ENCODE results near the gene FUT3.

- no peak for TF ChIP-seq USF2 (IDR thresholded peaks at IDR 0.05; ENCODE audit: low read depth, low read length)
- TF ChIP-seq CTCF (conservative IDR thresholded peaks at IDR 0.05; ENCODE audit: low read depth, low read length), result no peak
- no peak for TF ChIP-seq RAD21 (IDR thresholded peaks at IDR 0.05; ENCODE audit: low read length)
- no peak for TF ChIP-seq POLR2A (IDR thresholded peaks at IDR 0.05; ENCODE audit: low read depth, low read length)
- no peak for TF ChIP-seq MAFK (IDR thresholded peaks at IDR 0.05; ENCODE audit: low read depth, low read length)
- TF ChIP-seq RCOR1 (IDR thresholded peaks at IDR 0.05; ENCODE audit: insufficient replicate concordance, low read length), result no peak
These were observed 53.0 kb downstream of the FUT3 start for GRCh38 chr19:5798244-5798643.
